ENCODE data around the gene TCF21.
"Not testable (repeated sequence)": the region's sequence is repeated elsewhere in the genome, so short reads cannot be mapped to it uniquely, and the experiment has no call there.

The TCF21 gene

DNA sequence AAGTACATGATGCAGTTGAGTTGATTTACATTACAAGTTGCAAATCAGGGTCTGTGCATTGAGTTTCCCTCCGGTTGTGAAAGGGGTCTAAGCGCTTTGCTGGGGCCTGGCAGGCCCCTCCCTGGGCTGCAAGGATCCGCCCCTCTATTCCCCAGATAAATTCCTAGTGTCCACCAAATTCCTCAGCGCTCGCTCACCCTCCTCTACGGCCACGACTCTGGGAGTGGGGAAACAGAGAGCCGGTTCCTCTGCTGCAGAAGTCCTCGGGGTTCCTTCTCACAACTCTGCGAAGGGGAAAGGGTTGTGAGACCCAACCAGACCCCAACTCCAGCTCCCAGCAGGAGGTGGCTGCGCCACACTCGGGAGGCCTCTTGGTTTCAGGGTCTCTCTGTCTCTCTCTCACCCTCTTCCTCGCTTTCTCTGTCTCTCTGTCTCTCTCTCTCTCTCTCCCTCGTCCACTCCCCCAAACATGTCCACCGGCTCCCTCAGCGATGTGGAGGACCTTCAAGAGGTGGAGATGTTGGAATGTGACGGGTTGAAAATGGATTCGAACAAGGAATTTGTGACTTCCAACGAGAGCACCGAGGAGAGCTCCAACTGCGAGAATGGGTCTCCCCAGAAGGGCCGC, at the start of gene TCF21:
TCF21 (plus strand) TSS at position 185 of the 628 bp plus-strand sequence; CDS start at position 470, 285 bp downstream.
- DNase-seq, result no peak

- no peak for DNase-seq
These were observed 47.7 kb upstream of the TCF21 start for GRCh38 chr6:133841176-133841575.

DNA sequence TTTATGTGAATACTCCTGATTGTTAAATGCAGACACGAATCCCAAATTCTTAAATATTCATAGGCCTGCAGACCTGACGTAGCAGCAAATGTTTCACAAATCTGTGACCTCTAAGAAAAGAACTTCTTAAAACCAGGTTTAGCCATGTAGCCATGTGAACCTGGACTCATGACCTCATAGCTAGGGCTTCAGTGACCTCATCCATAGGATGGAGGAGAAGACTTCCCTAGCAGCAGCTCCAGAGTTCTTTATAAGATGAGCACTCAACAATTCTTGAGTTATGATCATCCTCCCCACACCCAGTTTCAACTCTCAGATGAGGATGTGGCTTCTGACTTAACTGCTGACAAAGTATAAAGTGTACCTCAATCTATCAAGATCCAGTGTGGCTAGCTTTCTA, 45.8 kb upstream of the TCF21 start:
- DNase-seq, result no peak

- no peak for DNase-seq
These were observed 44.2 kb upstream of the TCF21 start for GRCh38 chr6:133844709-133845108.

- DNase-seq, result no peak
These were observed 34.9 kb upstream of the TCF21 start for GRCh38 chr6:133854041-133854363.

GRCh38 chr6:133854364-133855275, 34.3 kb upstream of the TCF21 start:
- DNase-seq, result peak; percentile 67

DNA sequence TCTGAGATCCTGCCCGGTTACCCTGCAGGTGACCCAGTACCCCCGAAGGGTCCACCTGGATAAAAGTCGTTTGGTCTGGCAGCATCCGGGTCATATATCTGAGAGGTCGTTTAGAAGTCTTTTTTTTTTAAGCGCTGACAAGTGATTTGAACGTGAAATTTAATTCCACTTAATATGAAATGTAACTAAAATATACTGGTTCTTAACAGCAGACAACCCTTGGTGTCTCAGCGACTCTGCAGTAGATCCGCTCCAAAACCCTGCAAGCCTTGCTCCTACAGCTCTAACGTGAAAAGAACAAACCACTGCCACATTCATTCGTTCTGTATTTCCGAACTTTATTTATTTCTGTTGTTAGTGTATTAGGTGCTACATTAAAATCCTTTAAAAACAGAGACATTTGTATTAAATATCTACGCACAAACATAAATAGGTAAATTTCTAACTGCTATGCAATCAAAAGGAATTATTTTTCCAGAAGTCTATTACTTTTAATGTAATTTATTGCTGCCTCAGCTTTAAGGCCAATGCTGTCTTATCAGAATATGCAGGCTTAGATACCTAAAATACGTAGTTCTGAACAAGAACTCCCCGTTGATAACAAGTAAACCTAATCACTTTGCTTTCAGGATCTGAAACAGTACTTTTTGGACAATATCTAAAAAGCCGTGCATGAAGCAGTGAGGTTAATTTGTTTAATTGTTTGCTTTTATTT, 33.5 kb upstream of the TCF21 start:
- DNase-seq, result no peak

DNA sequence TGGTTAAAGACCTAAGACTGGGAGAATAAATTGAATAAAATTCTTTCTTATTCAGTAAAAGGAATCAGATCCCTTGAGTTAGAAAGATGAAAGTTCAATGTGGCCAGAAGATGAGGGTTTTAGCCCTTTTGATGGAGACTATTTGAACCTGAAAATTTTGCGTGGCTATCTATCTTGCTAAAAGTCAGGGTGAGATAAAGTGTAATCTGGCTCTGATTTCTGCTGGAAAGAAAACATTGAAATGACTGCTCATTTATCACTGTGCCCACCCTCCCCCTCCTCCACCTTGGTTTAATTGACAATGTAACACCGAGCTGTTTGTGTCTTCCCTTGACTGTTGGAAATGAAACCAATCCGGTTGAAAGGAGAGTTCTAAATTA, 32.9 kb upstream of the TCF21 start:
- no peak for DNase-seq

GRCh38 chr6:133856911-133857310, 32.0 kb upstream of the TCF21 start:
- no peak for DNase-seq

- DNase-seq, result no peak
These were observed 31.2 kb upstream of the TCF21 start for GRCh38 chr6:133857696-133858095.

GRCh38 chr6:133861337-133861736, 27.6 kb upstream of the TCF21 start:
- not testable (repeated sequence) for DNase-seq

DNA sequence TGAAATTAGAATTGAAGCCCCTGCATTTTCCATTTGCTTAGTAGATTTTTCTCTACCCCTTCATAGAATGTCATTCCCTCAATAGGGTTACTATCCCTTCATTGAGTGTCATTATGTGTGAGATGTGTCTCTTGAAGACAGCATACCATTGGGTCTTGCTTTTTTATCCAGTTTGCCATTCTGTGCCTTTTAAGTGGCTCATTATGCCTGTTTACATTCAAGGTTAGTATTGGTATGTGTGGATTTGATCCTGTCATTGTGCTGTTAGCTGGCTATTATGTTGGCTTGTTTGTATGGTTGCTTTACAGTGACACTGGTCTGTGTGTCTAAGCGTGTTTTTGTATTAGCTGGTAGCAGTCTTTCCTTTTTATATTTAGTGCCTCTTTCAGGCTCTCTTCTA, 25.7 kb upstream of the TCF21 start:
- DNase-seq, result no peak

- no peak for DNase-seq
These were observed 23.2 kb upstream of the TCF21 start for GRCh38 chr6:133865680-133866079.

- DNase-seq, result no peak
These were observed 17.8 kb upstream of the TCF21 start for GRCh38 chr6:133871131-133871530.

DNA sequence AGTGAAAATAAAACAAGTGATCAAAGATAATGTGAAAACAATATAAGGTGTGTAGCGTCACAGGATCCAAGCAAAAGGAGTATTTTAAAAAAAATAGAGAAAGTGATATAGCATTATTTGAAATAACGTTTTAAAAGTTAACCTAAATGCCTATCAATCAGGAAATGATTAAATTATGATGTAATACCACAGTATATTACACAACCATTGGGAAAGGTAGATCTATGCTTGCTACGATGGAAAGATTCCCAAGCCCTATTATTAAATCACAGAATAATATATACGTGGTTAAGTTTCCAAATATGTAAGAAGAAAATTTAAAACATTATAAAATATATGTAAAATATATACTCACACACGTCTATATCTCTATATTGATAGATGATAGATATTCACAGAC, 15.4 kb upstream of the TCF21 start:
- DNase-seq, result no peak

- DNase-seq, result no peak
These were observed 11.8 kb upstream of the TCF21 start for GRCh38 chr6:133877116-133877515.

- DNase-seq, result no peak
These were observed 8.9 kb upstream of the TCF21 start for GRCh38 chr6:133880006-133880405.

DNA sequence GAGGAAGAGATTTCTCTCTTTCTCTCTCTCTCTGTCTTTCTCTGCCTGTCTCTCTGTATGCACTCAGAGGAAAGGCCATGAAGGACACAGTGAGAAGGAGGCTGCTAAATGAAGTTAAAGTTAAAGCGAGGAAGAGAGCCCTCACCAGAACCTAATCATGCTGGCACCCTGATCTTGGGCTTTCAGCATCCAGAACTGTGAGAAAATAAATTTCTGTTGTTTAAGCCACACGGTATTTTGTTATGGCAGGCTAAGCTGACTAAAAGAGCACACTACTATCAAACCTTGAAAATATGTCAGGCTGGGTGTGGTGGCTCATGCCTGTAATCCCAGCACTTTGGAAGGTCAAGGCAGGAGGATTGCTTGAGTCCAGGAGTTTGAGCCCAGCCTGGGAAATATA, 8.0 kb upstream of the TCF21 start:
- no peak for DNase-seq

- DNase-seq, result no peak
These were observed 2.7 kb upstream of the TCF21 start for GRCh38 chr6:133886104-133886775.

- no peak for DNase-seq
These were observed 1.6 kb upstream of the TCF21 start for GRCh38 chr6:133887156-133887879.

DNA sequence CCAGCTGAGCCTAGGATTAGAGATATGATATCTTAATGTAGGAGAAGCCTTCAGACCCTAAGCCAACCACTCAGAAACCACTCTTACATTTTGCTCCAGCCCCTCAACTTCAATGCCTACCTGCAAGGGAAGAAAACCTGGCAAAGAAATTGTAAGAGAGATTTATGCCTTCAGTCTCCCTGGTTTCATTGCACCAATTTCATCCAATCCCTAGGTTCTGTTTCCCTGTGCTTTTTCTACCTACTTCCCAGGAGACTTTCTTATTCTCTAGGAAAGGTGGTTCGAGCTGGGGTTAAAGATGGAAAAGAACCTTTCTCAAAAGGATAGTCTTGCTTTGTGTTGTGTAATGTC, 1.1 kb upstream of the TCF21 start:
- DNase-seq, result no peak

GRCh38 chr6:133889557-133890403, 867 bp downstream of the TCF21 start:
- DNase-seq, result no peak

All from NCI-H1105 treated with DMSO at 0.1 percent for 48 hours (cell line).